Cardiac septum (tissue), 1 donor: ENCODE measurements around the gene NCKAP5. TPM values are rescaled to one million over a fixed set of nuclear protein-coding genes. Genes with fewer than 3 reads are reported as not detected.

Experiments used
- DNase-seq: peaks from one replicate; pipeline ENCODE4 v3.0.0-alpha.2; 2020; ENCODE audit warnings: low spot score
- intact Hi-C: fragments of 100-400 bp; cut with DNase I; formaldehyde crosslinking; loops from one replicate; pipeline ENCODE4 v1.14.0; 2022
- total RNA-seq: library from RNA; stranded (reverse); fragmentation: NEBNext Ultra II Directional; extraction: Animal tissue kit (Norgen Biotek cat#: 25700); gene quantifications from one replicate; pipeline ENCODE4 v1.2.1, GENCODE V29; 2021
- donor health status: DM: no; HTN: no; CAD: no.

The NCKAP5 gene
- total RNA-seq, 1 donor from 2014 or later: 10.6 TPM

DNA sequence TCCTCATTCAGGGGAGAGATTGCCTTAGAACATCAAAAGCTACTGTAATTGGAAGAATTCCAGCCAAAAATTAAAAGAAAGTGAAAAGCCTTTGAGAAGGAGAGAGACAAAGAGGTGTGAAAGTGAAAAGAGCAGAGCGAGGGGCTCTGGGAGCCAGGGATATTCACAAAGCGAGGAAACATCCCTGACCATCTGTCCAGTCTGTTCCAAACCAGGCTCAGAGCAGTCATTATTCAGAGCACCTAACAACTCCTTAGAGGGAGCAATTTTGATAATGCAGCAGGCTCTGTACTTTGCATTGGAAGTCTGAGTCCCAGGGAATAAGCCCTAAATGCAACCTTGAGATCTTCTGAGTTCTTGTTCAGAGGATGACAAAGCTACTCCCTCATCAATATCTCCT lies 779.2 kb downstream of the NCKAP5 start:
- intact Hi-C loops: no loop called here
- DNase-seq: no peak

DNA sequence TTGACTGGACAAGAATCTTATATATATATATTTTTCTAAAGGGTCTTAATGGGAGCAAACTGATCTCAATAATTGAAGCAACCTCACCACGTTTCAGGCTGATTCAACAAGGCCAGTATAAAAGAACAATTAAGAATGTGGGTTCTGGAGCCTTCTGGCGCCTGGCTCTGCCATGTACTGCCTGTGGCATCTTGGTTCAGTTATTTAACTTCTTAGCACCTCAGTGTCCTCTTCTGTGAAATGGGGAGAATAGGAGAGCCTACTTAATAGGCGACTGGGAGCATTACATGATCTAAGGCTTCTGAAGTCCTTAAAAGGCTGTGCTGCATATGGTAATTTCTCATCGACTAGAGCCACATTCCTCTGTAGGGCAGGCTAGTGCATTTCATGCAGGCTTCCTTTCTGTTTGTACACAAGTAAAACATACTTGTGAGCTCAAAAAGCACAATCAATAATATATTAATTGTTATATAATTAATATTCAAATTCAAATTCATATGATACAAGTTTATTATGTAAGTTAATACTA lies 779.9 kb downstream of the NCKAP5 start:
- no peak for DNase-seq
- intact Hi-C loops: no loop called here

DNA sequence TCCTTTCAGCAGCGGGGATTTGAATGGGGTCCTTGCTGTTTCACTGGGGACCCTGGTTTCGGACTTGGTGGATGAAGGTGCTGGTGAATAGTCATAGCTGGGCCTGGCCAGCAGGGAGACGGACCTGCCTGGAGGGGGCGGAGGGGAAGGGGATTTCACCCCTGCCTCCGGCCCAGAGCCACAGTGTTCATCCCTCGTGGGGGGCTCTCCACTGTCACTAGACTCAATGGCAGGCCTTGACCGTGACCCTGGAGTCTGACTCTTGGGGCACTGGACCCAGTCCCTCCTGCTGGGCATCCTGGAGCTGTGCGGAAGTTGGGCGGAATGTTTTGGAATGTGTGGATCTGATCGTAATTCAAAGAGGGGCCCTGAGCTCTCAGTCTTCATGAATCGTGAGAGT lies 784.4 kb downstream of the NCKAP5 start:
- intact Hi-C loops: no loop called here
- no peak for DNase-seq

DNA sequence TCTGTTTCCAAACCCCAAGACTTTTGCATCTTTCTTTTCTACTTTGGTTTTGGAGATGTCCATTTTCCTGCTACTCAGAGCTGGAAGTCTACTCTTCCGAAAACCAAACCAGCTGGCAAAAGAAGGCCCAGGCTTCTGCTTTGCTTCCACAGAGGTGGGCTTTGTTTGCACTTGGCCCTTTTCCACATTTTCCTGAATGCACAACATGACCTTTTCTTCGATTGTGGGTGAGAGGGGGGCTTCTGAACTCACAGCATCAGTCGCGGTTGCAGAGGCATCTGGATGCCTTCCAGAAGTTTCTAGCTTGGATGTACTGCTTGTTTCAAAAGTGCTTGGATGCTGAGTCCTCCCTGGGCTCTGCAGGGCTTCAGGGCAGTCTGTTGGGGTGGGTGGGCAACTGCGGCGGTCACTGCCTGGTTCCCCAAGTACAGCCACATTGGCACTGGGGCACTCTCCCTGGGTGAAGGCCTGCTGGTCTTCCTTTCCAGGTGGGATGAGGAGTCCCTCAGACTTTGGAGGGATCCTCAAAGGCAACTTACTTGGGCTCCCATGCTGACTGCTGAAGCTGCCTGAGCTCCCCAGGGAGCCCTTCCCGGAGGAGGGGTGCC lies 786.0 kb downstream of the NCKAP5 start:
- DNase-seq: no peak
- intact Hi-C loops: no loop called here

DNA sequence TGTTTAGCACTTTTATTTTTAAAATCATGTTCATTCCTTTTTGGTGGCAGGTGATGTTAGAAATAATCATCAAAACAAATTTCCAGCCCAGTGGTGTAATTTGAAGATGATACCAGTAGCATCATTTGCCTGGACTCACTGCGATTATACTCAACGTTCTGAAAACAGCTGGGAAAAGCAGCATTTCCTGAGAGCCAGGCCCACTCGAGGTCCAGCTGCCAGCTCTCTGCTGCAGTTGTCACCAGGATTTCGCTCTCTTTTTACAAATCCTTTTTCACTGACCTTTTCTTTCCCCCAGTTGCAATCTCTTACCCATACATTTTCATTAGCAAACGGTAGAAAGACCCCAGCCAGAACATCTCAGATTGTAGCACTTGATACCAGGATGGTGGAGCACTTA lies 787.6 kb downstream of the NCKAP5 start:
- intact Hi-C loops: no loop called here
- DNase-seq: no peak

DNA sequence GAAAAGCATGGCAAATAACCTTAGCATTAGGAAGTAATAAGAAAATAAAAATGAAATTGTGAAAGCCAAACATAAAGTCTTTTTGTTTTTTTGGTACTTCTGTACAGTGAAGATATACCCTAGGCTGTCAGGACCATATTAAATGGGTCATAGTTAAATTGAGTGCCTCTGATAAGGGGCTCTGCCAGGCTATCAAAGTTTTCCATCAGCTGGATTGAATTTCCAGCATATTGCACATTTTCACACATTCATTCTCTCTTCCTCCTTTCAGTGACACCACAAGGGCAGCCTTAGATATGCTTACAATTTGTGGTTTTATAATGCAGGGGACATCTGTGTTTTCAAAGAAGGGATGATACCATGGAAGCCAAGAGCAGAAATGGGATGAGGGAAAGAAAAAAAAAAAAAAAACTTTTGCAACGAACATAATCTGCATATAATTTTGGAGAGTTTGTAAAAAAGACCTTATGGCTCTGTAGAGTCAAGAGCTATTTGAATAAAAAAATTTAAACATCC lies 789.0 kb downstream of the NCKAP5 start:
- intact Hi-C loops: no loop called here
- DNase-seq: no peak

DNA sequence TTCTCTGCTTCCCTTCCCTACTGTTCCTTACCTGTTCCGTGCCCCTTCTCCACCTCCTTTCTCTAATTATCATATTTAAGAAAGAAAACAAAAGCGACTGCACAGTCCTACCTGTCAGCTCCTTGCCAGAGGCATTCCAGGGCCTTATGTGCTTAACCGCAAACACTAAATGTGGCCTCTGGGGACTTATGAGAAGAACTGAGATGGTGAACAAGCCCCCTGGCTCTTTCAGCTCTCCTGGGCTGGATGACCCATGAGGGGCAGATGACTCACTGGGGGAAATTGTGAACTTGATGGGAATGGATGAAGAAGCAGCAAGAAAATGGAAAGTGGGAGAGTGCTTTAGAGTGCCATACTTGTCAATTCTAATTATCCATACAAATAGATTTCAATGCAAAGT lies 792.0 kb downstream of the NCKAP5 start:
- no peak for DNase-seq
- intact Hi-C loops: no loop called here

DNA sequence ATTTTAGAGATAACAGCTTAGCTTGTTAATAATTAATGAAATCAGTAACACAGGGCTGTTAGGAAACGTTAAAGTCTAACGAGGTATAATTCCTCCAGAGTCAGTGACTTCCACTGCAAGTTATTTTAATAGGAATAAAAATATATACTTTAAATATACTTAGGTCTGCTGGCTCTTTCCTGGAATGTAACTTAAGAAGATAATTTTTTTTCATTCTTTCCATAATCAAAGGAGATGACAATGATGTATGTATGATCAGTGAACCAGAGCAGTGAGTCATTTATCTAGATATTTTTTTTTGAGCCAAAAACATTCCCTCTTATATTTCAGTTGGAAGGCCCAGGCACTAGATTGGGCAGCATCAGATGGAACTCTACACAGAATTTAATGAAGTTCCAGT lies 794.1 kb downstream of the NCKAP5 start:
- DNase-seq: no peak
- intact Hi-C loops: no loop called here

DNA sequence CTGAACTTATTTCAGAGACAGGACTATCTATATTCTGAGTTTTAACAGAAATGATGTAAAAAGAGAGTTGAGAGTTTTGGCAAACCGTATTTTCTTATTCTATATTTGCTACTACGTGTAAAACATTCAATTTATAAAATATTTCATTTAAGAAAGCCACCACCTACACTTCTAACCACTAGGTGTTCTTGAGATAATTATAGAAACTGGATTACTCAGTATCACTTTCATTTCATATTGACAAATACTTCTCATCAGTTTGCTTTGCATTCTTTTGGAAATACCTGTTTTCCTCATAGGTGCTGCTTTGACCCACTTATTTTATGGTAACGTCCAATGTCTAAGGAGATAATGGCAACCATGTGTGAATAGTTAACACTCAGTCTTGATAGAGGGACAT lies 794.9 kb downstream of the NCKAP5 start:
- intact Hi-C loops: no loop called here
- no peak for DNase-seq

DNA sequence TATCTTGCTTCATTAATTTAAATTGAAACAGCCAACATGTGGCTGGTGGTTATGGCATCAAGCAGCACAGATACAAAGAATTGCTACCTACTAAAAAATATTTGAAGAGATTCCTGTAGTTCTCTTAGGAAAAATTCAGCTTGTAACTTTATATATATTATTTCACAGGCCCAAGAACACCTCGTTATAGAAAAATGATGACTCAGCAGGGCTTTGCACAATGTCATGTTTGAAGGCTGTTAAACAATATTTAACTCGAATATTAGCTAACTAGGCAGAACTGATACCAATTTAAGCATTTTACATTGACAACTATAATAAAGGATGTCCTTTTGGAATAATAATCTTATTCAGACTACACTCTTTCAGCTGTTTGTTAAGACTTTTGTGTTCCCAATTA lies 795.9 kb downstream of the NCKAP5 start:
- no peak for DNase-seq
- intact Hi-C loops: no loop called here

DNA sequence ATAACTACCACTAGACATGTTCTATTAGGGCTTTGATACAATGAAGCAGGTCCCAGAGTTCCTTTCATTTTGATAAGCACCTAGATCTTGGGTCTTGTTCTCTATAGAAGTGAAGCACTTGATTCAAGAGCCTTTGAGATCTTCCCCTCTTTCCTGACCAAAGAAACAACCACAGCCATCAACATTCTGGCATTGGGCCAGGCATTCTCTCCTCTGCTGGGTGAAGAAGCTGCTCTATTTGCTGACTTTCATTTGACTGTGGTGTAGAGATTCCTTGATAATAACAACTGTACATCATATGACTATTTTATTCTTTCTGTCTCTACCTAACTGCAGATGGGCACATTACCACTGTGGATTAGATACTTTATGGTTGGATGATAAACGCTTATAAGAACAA lies 801.7 kb downstream of the NCKAP5 start:
- intact Hi-C loops: no loop called here

DNA sequence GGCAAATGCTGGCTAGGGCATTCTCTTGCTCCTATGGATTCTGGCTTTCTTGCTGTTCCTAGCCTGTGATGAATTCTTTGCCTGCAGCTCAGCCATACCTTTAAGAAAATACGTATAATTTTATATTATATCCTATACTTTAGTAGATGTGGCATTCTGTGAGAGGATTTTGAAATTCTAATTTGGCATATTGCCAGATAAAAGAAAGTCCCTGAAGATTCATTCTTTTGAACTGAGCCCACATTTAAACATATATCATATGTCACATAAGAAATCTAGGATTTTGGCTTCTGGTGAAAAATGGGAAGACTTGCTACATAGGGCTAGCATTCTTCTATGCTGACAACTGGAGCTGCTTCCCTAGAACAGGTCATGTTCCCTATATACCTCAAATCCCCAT lies 806.8 kb downstream of the NCKAP5 start:
- no peak for DNase-seq
- intact Hi-C loops: no loop called here

More for the DNA sequence above, 801.7 kb downstream of the NCKAP5 start:
- DNase-seq: no peak

DNA sequence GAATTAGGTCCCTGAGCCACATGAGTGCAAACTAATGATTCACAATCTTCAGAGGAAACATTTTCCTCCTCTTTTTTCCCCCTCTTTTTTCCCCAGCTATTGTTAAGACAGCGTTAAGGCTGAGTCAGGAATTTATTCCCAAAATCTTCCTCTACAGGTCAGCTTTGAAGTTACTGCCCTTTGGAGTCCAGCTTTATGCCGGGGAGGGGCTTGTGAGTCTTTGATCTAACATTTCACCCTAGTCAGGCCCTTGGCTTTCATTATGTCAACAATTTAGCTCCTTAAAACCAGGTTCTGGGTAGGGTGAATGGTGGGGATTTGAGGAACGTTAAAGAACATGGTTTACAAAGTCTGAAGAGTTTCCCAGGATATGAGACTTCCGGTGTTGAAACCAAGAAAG lies 807.3 kb downstream of the NCKAP5 start:
- intact Hi-C loops: no loop called here
- DNase-seq: no peak

DNA sequence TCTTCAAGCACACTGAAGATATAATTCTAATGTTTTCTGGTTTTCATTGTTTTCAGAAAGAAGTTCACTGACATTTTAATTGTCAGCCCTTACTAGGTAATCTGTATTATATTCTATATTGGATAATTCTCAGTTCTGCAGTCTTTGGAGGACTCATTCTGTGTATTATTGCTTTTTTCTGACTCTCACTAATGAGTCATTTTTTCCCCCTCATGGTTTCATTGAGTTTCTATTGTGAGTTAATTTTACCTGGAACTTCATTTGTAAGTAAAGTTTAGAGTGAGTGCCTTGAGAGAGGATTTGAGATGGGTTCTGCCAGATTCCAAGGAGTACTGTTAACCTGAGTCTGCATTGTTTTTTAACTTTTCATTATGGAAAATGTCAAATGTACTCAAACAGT lies 807.9 kb downstream of the NCKAP5 start:
- DNase-seq: no peak
- intact Hi-C loops: no loop called here

DNA sequence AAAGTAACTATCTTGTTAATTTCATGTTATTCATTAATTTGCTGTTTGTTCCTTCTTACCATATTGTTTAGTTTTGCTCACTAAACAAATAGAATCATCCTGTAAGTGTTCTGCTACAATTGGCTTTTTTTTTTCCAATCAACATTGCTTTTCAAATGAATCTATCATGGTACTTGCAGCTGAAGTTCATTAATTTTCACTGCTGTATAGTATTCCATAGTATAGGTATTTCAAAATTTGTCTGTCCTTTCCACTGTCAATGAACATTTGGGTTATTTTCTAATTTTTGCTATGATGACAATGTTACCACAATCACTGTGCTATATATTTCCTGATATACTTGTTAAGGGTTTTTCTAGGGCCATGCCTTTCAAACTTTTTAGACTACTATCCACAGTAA lies 809.3 kb downstream of the NCKAP5 start:
- intact Hi-C loops: no loop called here
- no peak for DNase-seq

DNA sequence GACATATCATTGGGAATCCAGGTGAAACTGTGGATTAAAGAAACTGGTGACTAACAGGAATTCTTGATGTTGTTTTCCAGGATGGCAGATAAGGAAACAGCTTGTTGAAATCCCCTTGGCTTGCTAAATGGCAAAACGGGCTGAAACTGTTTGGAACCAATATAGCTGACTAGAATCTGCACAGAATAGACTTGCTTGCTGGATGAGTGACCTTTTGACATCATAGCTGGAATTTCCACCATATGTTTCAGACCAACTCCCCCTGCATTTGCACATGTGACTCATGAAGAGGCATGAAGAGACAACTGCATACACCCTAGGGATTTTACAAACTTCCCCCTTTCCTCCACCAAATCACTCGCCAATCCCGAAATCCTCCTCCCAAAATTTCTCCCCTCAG lies 810.6 kb downstream of the NCKAP5 start:
- no peak for DNase-seq
- intact Hi-C loops: no loop called here

DNA sequence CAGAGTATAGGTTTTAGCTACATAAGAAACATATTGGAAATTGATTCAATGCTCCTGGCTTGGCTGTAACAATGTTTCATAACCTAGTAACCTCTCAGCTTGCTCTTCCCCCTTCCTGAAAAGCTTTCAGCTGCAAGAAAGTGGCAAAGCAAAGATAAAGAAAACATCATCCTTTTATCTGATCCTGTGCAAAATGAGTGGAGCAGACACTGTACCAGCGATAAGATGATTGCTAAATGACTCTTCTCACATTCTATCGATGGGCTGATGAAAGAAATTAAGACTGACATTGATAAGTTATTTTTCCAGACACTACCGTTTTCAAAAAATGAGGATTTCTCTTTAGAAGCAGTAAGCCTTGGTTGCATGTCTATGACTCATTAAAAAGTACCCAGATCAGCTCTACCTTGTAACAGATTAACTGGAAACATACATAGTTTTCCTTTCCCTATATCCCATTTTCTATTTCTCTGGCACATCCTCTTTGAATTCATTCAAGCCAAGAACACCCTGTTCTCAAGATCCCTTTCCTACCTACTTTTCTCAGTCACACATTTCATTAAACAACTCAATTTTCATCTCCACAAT lies 811.2 kb downstream of the NCKAP5 start:
- intact Hi-C loops: no loop called here

DNA sequence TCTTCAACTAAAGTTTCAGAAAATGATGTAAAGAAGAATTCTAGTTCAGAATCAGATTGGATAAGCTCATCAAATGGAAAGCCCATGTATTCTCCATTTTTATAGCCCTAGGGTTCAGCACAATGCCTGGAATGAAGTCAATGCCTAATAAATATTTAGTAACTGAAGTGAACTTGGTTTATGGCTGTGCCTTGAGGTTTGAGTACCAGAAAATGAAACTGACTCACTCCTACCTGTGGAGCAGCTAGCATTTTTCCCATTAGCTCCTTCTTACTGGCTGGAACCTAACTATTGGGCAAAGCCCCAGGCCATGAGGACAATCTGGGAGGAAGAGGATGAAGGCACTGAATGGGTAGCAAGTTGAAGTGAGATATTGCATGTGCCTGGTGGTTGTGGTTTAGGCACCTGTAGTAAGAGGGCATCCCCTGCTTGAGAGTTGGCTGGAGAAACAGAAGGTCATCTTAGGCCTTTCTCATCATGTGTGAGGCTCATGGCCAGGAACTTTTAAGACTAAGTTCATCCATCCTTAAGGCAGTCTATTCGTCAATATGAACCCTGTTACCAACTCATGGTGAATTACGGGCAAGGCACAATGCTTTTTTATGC lies 813.3 kb downstream of the NCKAP5 start:
- DNase-seq: no peak
- intact Hi-C loops: no loop called here

More for the DNA sequence above, 811.2 kb downstream of the NCKAP5 start:
- DNase-seq: no peak

DNA sequence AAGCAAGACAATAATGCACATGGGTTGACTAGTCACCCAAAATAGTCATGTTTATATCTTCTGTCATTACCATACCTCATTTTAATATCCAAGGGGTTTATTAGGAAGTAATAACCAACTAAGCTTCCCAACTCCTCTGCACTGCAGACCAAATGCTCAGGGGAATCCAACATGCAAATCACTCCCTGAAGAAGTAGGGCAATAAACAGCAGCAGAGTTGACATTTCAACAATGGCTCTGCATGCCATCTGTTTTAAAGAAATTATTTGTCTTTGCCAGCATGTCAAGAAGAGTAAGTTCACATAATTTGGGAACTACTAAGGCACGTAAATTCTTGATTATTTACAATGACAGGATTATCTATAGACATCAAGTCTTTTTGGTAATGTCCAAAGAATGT lies 813.9 kb downstream of the NCKAP5 start:
- intact Hi-C loops: no loop called here
- no peak for DNase-seq

DNA sequence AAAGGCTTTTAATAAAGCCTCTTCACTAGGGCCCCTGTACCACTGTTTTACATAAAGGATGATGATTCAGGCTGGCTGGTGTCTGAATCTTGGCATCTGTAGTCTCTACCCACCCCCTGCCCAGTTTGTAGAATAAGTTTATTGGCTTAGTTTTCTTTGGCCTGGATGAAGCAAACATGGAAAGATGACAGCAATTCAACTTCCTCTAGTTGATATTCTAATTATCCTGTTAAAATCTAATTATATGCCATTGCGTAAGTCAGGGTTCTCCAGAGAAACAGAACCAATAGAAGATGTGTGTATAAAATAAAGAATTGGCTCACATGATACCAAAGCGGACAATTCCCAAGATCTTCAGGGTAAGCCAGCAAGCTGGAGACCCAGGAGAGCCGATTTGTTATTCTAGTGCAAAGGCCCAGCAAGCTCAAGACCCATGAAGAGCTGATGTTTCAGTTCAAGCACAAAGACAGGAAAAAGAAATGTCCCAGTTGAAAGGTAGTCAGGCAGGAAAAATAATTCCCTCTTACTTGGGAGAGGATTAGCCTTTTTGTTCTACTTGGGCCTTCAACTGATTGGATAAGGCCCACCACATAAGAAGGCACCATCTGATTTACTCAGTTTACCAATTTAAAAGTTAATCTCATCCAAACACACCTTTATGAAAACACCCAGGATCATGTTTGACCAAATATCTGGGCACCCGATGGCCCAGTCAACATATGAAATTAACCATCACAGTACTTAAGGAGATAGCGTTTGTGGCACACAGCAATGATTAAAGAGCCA lies 815.6 kb downstream of the NCKAP5 start:
- DNase-seq: no peak
- intact Hi-C loops: no loop called here
